Keratinocyte (primary cell): ENCODE results near the gene DNAJC11. TPM values are rescaled to one million over a fixed set of nuclear protein-coding genes. Genes with fewer than 3 reads are reported as not detected.

Source experiments
- DNase-seq: peaks from one replicate; pipeline ENCODE4 v3.0.0-alpha.2; 2011; ENCODE audit warnings: low read depth, missing footprints, low spot score
- FAIRE-seq: peaks from 2 replicates; lab custom pipeline; 2011; peaks lifted over from hg19 to GRCh38; lab: Jason Lieb, UNC
- H2AFZ ChIP-seq: 2 replicates; pipeline ENCODE4 v1.6.0; 2012; ENCODE audit warnings: low read length, control low read depth, inconsistent platforms; ENCODE audit not compliant: control insufficient read depth
- H3K27ac ChIP-seq: 2 replicates; pipeline ENCODE4 v1.5.1; 2011; ENCODE audit warnings: low read length; ENCODE audit not compliant: control insufficient read depth, insufficient read depth
- H3K27me3 ChIP-seq: 3 replicates; pipeline ENCODE4 v1.6.0; 2011; ENCODE audit warnings: low read length; ENCODE audit not compliant: control insufficient read depth, insufficient read depth; ENCODE audit errors: extremely low read depth
- H3K36me3 ChIP-seq, 2 experiments: 2 replicates in 1 of 2; 3 replicates in 1 of 2; pipeline ENCODE4 v1.5.1; 2011; ENCODE audit warnings: low read length in 2 of 2, mild to moderate bottlenecking in 1 of 2; ENCODE audit not compliant: control insufficient read depth in 2 of 2, insufficient read depth in 2 of 2; ENCODE audit errors: extremely low read depth in 1 of 2
- H3K4me1 ChIP-seq: 3 replicates; pipeline ENCODE4 v1.5.1; 2011; ENCODE audit warnings: low read length; ENCODE audit not compliant: control insufficient read depth, insufficient read depth; ENCODE audit errors: extremely low read depth
- H3K4me2 ChIP-seq: 3 replicates; pipeline ENCODE4 v1.6.0; 2011; ENCODE audit warnings: low read depth, low read length; ENCODE audit not compliant: control insufficient read depth, insufficient read depth; ENCODE audit errors: extremely low read depth
- H3K4me3 ChIP-seq, 3 experiments: fragments of 200-600 bp in 1 of 3; sonication (generic) in 1 of 3; 2 replicates in 2 of 3; 3 replicates in 1 of 3; pipeline ENCODE4 v1.5.1; 2011 to 2016; ENCODE audit warnings: low read length in 3 of 3, mild to moderate bottlenecking in 3 of 3, control low read depth in 2 of 3, inconsistent platforms in 1 of 3, low read depth in 1 of 3, mixed read lengths in 1 of 3, mixed run types in 1 of 3, moderate library complexity in 1 of 3; ENCODE audit not compliant: control insufficient read depth in 2 of 3, insufficient read depth in 2 of 3; ENCODE audit errors: extremely low read depth in 1 of 3
- H3K79me2 ChIP-seq: 2 replicates; pipeline ENCODE4 v1.6.0; 2012; ENCODE audit warnings: low read length; ENCODE audit not compliant: control insufficient read depth, insufficient read depth
- H3K9ac ChIP-seq: 3 replicates; pipeline ENCODE4 v1.6.0; 2011; ENCODE audit warnings: low read length; ENCODE audit not compliant: control insufficient read depth, insufficient read depth; ENCODE audit errors: extremely low read depth
- H3K9me1 ChIP-seq: 3 replicates; pipeline ENCODE4 v1.6.0; 2011; ENCODE audit warnings: low read length; ENCODE audit not compliant: control insufficient read depth, insufficient read depth; ENCODE audit errors: extremely low read depth
- H3K9me3 ChIP-seq: 2 replicates; pipeline ENCODE4 v1.5.1; 2012; ENCODE audit warnings: low read depth, low read length; ENCODE audit not compliant: control insufficient read depth
- H4K20me1 ChIP-seq: 3 replicates; pipeline ENCODE4 v1.6.0; 2011; ENCODE audit warnings: low read length; ENCODE audit not compliant: control insufficient read depth, insufficient read depth; ENCODE audit errors: extremely low read depth
- EZH2 ChIP-seq: IDR thresholded peaks from one replicate; pipeline ENCODE4 v1.6.1; 2012; ENCODE audit warnings: inconsistent platforms, mild to moderate bottlenecking, low read length, moderate library complexity
- dilution Hi-C: fragments of 300-500 bp; cut with MboI; formaldehyde crosslinking; loops from one replicate; pipeline ENCODE4 v1.7.0; 2020; ENCODE audit warnings: low sequenced_read_pairs; ENCODE audit not compliant: extremely low pct_ligation_motif_present
- polyA plus RNA-seq, 5 experiments: library from polyadenylated mRNA; depleted of rRNA in 3 of 5; stranded (reverse) in 3 of 5; stranded (forward) in 1 of 5; unstranded in 1 of 5; fragments of >200 nt; gene quantifications; 1 replicate in 1 of 5; 2 replicates in 3 of 5; 3 replicates in 1 of 5; pipeline versions ENCODE4 v1.2.1 to v1.2.3, GENCODE V29; 2011 to 2012; ENCODE audit warnings: missing spikeins in 2 of 5, low read depth in 1 of 5, low replicate concordance in 1 of 5
- TF ChIP-seq, protein P1 (sequence below), 3 experiments: IDR thresholded peaks in 1 of 3; conservative IDR thresholded peaks in 1 of 3; optimal IDR thresholded peaks in 1 of 3; 2 replicates in 2 of 3; 3 replicates in 1 of 3; pipeline versions ENCODE3 to v1.5.1; 2011; ENCODE audit warnings: low read length in 3 of 3, mild to moderate bottlenecking in 3 of 3, moderate library complexity in 2 of 3, control low read depth in 1 of 3, inconsistent platforms in 1 of 3; ENCODE audit not compliant: insufficient read depth in 2 of 3; ENCODE audit errors: extremely low read depth in 1 of 3

DNAJC11 gene
- polyA plus RNA-seq, 1 donor (not counting 4 experiments of a cell fraction or from before 2014, with no cell fraction given), result 40.8 TPM

DNA sequence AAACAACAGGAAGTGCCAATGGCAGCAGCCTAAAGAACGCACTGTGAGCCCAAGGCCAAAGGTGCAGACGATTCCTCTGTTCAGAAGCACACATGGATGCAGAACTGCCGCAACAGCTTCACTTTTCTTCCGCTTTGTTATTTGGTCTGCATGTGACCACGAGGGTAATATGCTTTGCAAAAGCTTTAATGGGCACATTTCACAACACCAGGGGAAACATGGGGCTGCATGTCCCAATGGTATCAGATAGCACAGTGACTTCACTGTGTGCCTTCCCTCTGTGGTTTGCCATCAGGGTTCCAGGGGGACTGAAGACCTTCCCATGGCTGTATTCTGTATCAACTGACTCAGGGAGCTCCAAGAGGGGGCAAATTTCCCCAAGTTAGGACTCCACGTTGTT is 48.6 kb downstream of the DNAJC11 start:
- Histone ChIP-seq H3K9ac (no peak overlapping the region), H3K9me1 (no peaks in the 10 kb centered on the region), H3K27me3 (no peaks in the 10 kb centered on the region), H3K4me1 (no peaks in the 10 kb centered on the region), H3K79me2 (peaks cover 1% of the 10 kb centered on the region), H3K9me3 (no peaks in the 10 kb centered on the region), H3K27ac (no peak overlapping the region), H3K36me3 (peaks cover 12 to 25% of the 10 kb centered on the region in 2 experiments), H4K20me1 (no peaks in the 10 kb centered on the region), H2AFZ (no peak overlapping the region), H3K4me3 (no peak overlapping the region), H3K4me2 (no peak overlapping the region)
- FAIRE-seq (no peak), DNase-seq (no peak)
- no peak for TF ChIP-seq EZH2
- TF ChIP-seq, protein P1, sequence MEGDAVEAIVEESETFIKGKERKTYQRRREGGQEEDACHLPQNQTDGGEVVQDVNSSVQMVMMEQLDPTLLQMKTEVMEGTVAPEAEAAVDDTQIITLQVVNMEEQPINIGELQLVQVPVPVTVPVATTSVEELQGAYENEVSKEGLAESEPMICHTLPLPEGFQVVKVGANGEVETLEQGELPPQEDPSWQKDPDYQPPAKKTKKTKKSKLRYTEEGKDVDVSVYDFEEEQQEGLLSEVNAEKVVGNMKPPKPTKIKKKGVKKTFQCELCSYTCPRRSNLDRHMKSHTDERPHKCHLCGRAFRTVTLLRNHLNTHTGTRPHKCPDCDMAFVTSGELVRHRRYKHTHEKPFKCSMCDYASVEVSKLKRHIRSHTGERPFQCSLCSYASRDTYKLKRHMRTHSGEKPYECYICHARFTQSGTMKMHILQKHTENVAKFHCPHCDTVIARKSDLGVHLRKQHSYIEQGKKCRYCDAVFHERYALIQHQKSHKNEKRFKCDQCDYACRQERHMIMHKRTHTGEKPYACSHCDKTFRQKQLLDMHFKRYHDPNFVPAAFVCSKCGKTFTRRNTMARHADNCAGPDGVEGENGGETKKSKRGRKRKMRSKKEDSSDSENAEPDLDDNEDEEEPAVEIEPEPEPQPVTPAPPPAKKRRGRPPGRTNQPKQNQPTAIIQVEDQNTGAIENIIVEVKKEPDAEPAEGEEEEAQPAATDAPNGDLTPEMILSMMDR (optimal IDR thresholded peaks at IDR 0.05 in 1 of 3, IDR thresholded peaks at IDR 0.05 in 1 of 3, conservative IDR thresholded peaks at IDR 0.05 in 1 of 3; ENCODE audit: extremely low read depth in 1 of 3, insufficient read depth in 2 of 3, low read length in 3 of 3), result no peak
- dilution Hi-C loops, result no loop called here

DNA sequence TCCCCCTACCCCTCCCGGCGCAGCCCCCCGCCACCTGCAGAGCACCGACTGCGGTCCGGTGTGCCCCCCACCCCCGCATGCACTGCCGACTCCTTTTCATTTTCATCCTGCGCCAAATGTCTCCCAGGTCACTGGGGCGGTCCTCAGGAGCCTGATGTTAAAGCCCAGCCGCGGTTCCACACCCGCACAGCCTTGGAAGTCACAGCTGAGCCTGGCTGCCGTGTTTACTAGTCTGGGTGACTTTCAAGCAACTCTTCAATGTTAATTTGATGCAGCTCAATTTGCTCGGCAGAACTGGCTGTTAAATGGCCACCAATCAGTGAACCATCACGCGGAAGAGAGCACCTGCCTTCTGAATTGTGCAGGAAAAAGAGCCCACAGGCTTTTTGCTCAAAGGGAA is 49.7 kb downstream of the DNAJC11 start:
- no peak for TF ChIP-seq EZH2
- TF ChIP-seq, protein P1 (optimal IDR thresholded peaks at IDR 0.05 in 1 of 3, IDR thresholded peaks at IDR 0.05 in 1 of 3, conservative IDR thresholded peaks at IDR 0.05 in 1 of 3; ENCODE audit: extremely low read depth in 1 of 3, insufficient read depth in 2 of 3, low read length in 3 of 3), result no peak
- Histone ChIP-seq H3K4me2 (no peak overlapping the region), H3K79me2 (no peaks in the 10 kb centered on the region), H3K36me3 (peaks cover 12 to 24% of the 10 kb centered on the region in 2 experiments), H3K9me1 (no peaks in the 10 kb centered on the region), H4K20me1 (no peaks in the 10 kb centered on the region), H3K27ac (no peak overlapping the region), H2AFZ (no peak overlapping the region), H3K4me3 (no peak overlapping the region), H3K9ac (no peak overlapping the region), H3K9me3 (no peaks in the 10 kb centered on the region), H3K4me1 (no peaks in the 10 kb centered on the region), H3K27me3 (no peaks in the 10 kb centered on the region)
- dilution Hi-C loops, result no loop called here
- no peak for FAIRE-seq
- no peak for DNase-seq
